DOHH2 (cell line): Measurements from ENCODE around the gene NEBL.

Experiments used
- H3F3A ChIP-seq: fragments of 200-600 bp; sonication (generic), shearing (Covaris generic); 2 replicates; pipeline ENCODE4 v1.6.0; 2016; ENCODE audit warnings: antibody characterized with exemption, mild to moderate bottlenecking; ENCODE audit not compliant: control insufficient read depth, insufficient read depth
- H3K27ac ChIP-seq: fragments of 200-600 bp; sonication (generic); 2 replicates; pipeline ENCODE4 v1.5.1; 2014; ENCODE audit warnings: low read depth, mild to moderate bottlenecking, low read length, moderate library complexity
- H3K27me3 ChIP-seq: fragments of 200-600 bp; sonication (generic); 2 replicates; pipeline ENCODE4 v1.6.1; 2014; ENCODE audit warnings: mild to moderate bottlenecking, low read length, mixed read lengths; ENCODE audit not compliant: control insufficient read depth
- H3K36me3 ChIP-seq: fragments of 200-600 bp; sonication (generic); 2 replicates; pipeline ENCODE4 v1.6.1; 2014; ENCODE audit warnings: mild to moderate bottlenecking, low read length, moderate library complexity, mixed read lengths; ENCODE audit not compliant: control insufficient read depth
- H3K4me1 ChIP-seq: fragments of 200-600 bp; sonication (generic); 2 replicates; pipeline ENCODE4 v1.6.1; 2014; ENCODE audit warnings: mild to moderate bottlenecking, low read length, mixed read lengths; ENCODE audit not compliant: control insufficient read depth
- H3K4me2 ChIP-seq: fragments of 200-600 bp; sonication (generic); 2 replicates; pipeline ENCODE4 v1.6.0; 2014; ENCODE audit warnings: mild to moderate bottlenecking, low read length, moderate library complexity
- H3K4me3 ChIP-seq: fragments of 200-600 bp; sonication (generic); 2 replicates; pipeline ENCODE4 v1.5.1; 2014; ENCODE audit warnings: mild to moderate bottlenecking, low read length, mixed read lengths
- H3K79me2 ChIP-seq: fragments of 200-600 bp; sonication (generic); 2 replicates; pipeline ENCODE4 v1.6.1; 2014; ENCODE audit warnings: mild to moderate bottlenecking, low read length, mixed read lengths; ENCODE audit not compliant: control insufficient read depth
- H3K9me2 ChIP-seq: fragments of 200-600 bp; sonication (generic); replicated peaks from 2 replicates; pipeline ENCODE4 v1.6.1; 2014; ENCODE audit warnings: mild to moderate bottlenecking, low read length, mixed read lengths; ENCODE audit not compliant: control insufficient read depth
- H3K9me3 ChIP-seq: fragments of 200-600 bp; sonication (generic); 2 replicates; pipeline ENCODE4 v1.6.1; 2014; ENCODE audit warnings: antibody characterized with exemption, low read length, mixed read lengths; ENCODE audit not compliant: control insufficient read depth, insufficient read depth
- H4K20me1 ChIP-seq: fragments of 200-600 bp; sonication (generic); 2 replicates; pipeline ENCODE4 v1.6.0; 2014; ENCODE audit warnings: low read depth, mild to moderate bottlenecking, antibody characterized with exemption, low read length, moderate library complexity; ENCODE audit not compliant: control insufficient read depth, insufficient read depth
- CTCF ChIP-seq: fragments of 200-600 bp; sonication (generic); IDR thresholded peaks from one replicate; pipeline ENCODE4 v1.5.1; 2014; ENCODE audit warnings: antibody characterized with exemption, mild to moderate bottlenecking, low read depth, low read length; ENCODE audit not compliant: poor library complexity, severe bottlenecking
- EZH2phosphoT487 ChIP-seq: fragments of 200-600 bp; sonication (generic); IDR thresholded peaks from 2 replicates; pipeline ENCODE4 v1.6.1; 2017; ENCODE audit warnings: borderline replicate concordance, mild to moderate bottlenecking, antibody characterized with exemption, low read length, moderate library complexity, mixed read lengths

Gene NEBL

GRCh38 chr10:20846263-20846662 is 50.8 kb downstream of the NEBL start:
- Histone ChIP-seq H3F3A (no peaks in the 10 kb centered on the region), H3K9me2 (no peaks in the 10 kb centered on the region), H3K4me1 (no peaks in the 10 kb centered on the region), H3K79me2 (no peaks in the 10 kb centered on the region), H3K4me2 (no peak overlapping the region), H4K20me1 (no peaks in the 10 kb centered on the region), H3K27ac (no peak overlapping the region), H3K4me3 (no peak overlapping the region), H3K36me3 (no peaks in the 10 kb centered on the region), H3K27me3 (no peaks in the 10 kb centered on the region), H3K9me3 (no peaks in the 10 kb centered on the region)
- TF ChIP-seq EZH2phosphoT487 (no peak), CTCF (no peak)

DNA sequence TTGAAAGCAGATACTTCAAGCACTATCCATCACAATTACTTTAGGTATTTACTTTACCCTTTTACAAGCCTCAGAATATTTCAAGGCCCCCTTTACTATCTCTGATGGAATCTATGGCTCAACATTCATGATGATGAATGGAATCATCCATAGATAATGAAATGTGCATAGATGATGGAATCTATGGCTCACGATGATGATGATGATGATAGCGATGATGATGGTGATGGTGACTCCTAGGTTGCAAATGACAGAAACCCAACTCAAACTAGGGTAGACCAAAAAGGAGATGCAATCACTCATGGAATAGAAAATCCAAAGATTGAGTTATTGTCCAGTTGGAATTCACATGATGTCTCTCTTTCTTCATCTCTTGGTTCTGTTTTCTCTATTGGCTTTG is 55.7 kb downstream of the NEBL start:
- TF ChIP-seq CTCF, result no peak
- no peak for TF ChIP-seq EZH2phosphoT487
- H4K20me1 ChIP-seq, result no peaks in the 10 kb centered on the region
- no peaks in the 10 kb centered on the region for H3K9me3 ChIP-seq

DNA sequence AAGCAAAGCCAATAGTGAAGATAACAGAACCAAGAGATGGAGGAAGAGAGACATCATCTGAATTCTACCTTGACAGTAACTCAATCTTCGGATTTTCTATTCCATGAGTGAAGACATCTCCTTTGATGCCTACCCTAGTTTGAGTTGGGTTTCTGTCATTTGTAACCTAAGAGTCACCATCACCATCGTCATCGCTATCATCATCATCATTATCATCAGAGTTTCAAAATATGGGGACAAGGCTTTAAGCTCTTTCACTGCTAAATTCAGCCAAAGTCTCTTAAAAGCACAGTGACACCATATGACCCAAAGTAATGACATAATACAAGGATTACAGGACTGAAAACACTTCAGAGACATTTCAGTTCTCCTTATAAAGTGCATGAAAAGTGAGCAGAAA is 57.2 kb downstream of the NEBL start:
- no peaks in the 10 kb centered on the region for H3K36me3 ChIP-seq
- H3K4me2 ChIP-seq, result no peak overlapping the region
- no peaks in the 10 kb centered on the region for H4K20me1 ChIP-seq
- no peaks in the 10 kb centered on the region for H3K9me2 ChIP-seq
- no peaks in the 10 kb centered on the region for H3K27me3 ChIP-seq
- TF ChIP-seq EZH2phosphoT487, result no peak
- TF ChIP-seq CTCF, result no peak
- no peaks in the 10 kb centered on the region for H3F3A ChIP-seq
- no peaks in the 10 kb centered on the region for H3K9me3 ChIP-seq
- H3K4me1 ChIP-seq, result no peaks in the 10 kb centered on the region
- H3K4me3 ChIP-seq, result no peak overlapping the region
- no peaks in the 10 kb centered on the region for H3K79me2 ChIP-seq
- no peak overlapping the region for H3K27ac ChIP-seq

More for the DNA sequence above, 55.7 kb downstream of the NEBL start:
- no peak overlapping the region for H3K4me2 ChIP-seq
- no peaks in the 10 kb centered on the region for H3K4me1 ChIP-seq
- H3K9me2 ChIP-seq, result no peaks in the 10 kb centered on the region
- H3K79me2 ChIP-seq, result no peaks in the 10 kb centered on the region
- no peak overlapping the region for H3K4me3 ChIP-seq
- no peaks in the 10 kb centered on the region for H3K36me3 ChIP-seq
- no peaks in the 10 kb centered on the region for H3F3A ChIP-seq
- no peaks in the 10 kb centered on the region for H3K27me3 ChIP-seq
- H3K27ac ChIP-seq, result no peak overlapping the region

GRCh38 chr10:20839141-20839540 is 58.0 kb downstream of the NEBL start:
- no peaks in the 10 kb centered on the region for H3F3A ChIP-seq
- no peaks in the 10 kb centered on the region for H3K27me3 ChIP-seq
- no peaks in the 10 kb centered on the region for H3K9me2 ChIP-seq
- no peak overlapping the region for H3K27ac ChIP-seq
- no peaks in the 10 kb centered on the region for H3K9me3 ChIP-seq
- H3K4me3 ChIP-seq, result no peak overlapping the region
- no peaks in the 10 kb centered on the region for H3K79me2 ChIP-seq
- TF ChIP-seq CTCF, result no peak
- no peak for TF ChIP-seq EZH2phosphoT487
- H3K36me3 ChIP-seq, result no peaks in the 10 kb centered on the region
- H3K4me1 ChIP-seq, result no peaks in the 10 kb centered on the region
- H3K4me2 ChIP-seq, result no peak overlapping the region
- H4K20me1 ChIP-seq, result no peaks in the 10 kb centered on the region
